DMS114 treated with DMSO at 0.1 percent for 48 hours (cell line): Measurements from ENCODE around the gene C3orf33.
A peak's percentile ranks its signal among the peaks of the same experiment; 100 is the strongest.

Experiments used
- DNase-seq: peaks from one replicate; lab custom pipeline; 2025; ENCODE audit not compliant: unreplicated experiment; lab: John Stamatoyannopoulos, UW

Gene C3orf33

DNA sequence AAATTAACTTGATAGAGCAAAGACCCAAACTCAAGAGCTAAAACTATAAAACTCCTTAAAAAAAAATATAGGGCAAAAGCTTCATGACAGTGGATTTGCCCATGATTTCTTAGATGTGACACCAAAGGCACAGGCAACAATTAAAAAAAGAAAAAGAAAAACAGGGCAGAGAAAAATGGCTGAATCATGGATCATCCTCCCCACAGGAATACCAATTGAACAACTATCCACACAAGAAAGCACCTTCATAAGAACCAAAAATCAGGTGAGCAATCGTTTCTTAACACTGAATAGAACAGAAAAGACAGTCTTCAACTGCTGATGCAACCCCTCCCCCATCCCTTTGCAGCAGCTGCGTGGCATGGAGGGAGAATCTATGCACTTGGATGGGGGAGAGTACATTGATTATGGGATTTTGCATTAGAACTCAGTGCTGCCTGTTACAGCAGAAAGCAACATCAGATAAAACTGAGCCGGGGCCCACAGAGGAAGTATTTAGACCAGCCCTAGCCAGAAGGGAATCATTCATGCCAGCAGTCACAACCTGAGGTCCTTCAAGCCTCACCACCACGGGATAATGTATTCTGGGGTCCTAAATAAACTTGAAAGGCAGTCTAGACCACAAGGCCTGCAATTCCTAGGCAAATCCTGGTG is 15.7 kb downstream of the C3orf33 start:
- no peak for DNase-seq

- no peak for DNase-seq
Observed at GRCh38 chr3:155785662-155786295, 20.3 kb downstream of the C3orf33 start.

DNA sequence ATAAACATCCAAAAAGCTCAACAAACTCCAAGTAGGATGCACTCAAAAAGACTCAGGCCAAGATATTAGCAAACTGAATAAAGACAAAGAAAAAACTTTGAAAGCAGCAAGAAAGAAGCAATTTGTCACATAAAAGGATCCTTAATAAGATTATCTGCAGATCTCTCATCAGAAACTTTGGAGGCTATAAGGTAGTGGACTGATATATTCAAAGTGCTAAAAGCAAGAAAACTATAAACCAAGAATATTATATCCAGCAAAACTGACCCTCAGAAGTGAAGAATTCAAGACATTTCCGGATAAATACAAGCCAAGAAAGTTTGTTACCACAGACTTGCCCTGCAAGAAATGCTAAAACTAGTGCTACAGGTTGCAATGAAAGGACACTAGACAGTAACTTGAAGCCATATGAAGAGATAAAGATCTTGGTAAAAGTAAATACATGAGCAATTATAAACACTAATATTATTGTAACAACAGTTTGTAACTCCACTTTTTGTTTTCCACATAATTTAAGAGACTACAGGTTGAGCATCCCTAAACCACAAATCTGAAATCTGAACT is 23.6 kb downstream of the C3orf33 start:
- no peak for DNase-seq

DNA sequence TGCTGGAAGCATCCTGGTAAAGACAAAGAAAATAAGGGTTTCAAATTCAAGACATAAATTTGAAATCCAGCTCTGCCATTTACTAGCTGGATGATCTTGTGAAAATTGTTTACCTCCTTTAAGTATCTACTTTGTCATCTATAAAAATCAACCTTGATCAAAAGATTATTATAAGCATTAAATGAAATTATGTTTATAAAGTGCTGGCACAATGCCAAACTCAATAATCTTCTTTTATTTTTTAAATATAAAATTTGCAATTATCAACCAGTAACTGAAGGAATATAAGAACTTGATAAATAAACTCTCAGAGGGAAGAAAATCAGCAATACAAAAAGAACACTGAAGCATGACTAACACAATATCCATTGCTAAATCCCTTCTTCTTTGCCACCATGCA is 25.8 kb downstream of the C3orf33 start:
- DNase-seq = no peak

- DNase-seq = no peak
Observed at GRCh38 chr3:155778462-155778861, 27.6 kb downstream of the C3orf33 start.

DNA sequence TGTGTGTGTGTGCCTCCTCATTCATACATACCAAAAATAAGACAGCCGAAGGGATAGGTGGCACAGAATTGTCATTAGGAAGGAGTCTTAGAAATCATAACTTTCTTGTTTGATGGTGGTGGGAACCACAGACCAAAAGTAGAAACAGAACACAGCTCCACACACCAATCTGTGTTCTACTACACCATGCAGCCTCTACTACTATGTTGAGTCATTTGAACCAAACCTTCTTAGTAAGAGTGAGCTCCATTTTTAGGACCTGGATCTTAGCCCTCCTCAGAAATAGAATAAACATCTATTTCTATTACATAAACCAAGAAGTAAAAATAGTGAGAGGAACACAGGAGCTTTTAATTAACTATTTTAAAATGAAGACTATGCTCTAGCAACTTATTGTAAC is 33.3 kb downstream of the C3orf33 start:
- no peak for DNase-seq

GRCh38 chr3:155771126-155771525 is 35.0 kb downstream of the C3orf33 start:
- DNase-seq = no peak

DNA sequence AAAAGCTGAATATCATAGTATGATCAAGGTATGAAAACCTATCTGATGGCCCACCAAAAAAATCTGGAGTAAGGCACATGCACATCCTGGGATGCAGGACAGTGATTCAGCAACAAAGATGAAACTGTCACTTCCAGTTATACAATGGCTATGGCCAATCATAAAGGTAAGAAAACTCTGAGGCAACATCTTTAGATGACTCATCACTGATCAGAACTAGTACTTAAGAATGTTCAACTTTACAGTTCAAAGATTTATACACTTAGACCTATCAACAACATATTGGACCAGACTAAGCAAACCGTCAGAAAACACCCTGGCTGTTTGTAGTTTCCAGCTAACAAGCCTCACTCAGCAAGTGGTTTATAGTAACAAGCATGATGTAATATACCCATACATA is 39.9 kb downstream of the C3orf33 start:
- DNase-seq = no peak

DNA sequence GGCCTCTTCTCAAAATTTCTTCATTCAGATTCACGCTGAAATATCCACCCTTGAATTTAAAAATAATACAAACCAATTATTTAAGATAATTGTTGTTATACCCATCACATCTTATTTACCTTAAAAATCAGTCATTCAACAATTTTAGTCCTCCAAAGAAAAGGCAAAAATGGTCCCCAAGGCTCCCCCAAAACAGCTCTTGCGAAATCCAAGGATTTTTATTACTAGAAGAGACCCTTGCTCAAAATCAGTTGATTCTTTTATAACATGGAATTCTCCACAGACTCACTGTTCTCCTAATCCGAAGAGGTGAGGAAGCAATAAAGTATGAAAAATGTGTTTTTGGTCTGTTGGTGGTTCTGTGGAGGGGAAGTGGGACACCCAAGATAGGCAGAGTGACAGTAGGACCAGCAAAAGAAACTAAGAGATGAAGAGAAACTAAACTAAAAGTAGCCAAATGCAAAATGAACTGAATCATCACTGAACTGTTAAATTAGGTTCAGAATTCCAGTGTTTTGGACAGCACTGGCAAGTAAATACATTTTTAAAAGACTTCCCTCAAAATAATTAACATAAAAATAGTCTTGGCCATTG is 42.1 kb downstream of the C3orf33 start:
- DNase-seq = no peak

GRCh38 chr3:155760653-155761052 is 45.4 kb downstream of the C3orf33 start:
- DNase-seq = no peak

DNA sequence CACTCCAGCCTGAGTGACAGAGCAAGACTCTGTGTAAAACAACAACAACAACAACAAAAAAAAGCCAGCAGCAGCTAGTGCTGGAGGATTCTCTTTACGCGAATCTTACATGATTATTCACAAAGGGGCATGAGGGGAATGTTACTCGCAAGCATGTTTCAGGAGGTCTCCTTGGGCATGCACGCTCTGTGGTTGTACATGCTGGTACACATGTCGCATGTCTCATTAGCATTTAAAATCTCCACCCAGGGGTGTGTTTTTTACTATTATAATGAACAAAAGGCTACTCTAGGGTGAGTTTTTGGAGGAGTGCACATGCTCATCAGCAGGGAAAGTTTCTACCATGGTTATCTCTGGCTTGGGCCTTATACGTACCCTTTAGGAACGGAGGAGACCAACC is 48.5 kb downstream of the C3orf33 start:
- DNase-seq = no peak

DNA sequence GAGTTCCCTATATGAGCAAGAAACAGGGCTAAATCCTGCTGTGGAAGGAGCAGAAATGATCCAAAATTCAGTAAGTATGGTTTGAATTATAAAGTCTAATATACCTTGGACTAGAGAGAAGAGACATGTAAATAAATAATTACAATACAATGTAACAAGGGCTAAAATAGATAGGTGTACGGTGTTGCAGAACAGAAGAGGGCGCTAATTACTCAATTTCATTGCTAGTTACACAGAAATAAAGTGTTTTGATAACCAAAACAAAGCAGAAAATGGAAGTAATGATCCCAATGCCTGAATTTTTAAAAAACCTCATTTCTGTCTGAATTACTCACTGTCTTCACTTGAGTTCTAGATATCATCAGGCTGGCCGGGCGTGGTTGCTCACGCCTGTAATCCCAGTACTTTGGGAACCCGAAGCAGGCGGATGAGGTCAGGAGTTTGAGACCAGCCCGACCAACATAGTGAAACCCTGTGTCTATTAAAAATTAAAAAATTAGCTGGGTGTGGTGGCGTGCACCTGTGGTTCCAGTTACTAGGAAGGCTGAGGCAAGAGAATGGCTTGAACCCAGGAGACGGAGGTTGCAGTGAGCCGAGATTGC is 52.9 kb downstream of the C3orf33 start:
- peak; percentile 52 for DNase-seq

DNA sequence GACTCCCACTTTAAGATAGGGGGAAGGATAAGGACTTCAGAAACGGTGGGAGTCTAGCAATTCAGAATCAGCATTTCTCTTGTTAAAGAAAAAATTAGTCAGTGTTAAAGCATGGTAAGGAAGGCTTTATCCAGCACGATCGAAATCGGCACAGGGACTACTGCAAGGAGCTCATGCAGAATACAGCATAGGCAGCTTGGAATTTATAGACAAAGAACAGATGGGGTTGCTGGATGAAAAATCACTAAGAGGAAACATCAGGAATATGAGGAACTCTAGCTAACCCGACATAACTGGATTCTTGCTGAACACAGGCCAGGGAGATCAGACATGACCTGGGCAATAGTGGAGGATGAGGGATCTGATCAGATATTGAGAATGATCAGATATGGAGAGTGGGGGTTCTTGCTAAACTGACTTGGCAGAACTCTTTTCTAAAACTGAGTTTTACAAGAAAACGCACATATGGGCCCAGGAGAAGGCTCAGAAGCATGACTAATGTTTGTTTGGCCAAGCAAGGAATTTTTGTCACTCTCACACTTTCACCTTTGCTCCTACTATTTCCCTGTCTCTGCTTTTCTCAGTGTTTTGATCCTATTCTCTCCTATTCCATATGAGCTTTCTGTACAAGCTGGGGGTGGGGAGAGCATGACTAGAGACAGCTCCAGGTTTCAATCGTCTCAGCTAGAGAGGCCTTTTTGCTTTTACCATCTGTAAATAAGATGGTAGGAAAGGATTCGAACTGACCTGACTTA is 57.3 kb downstream of the C3orf33 start:
- DNase-seq = no peak

GRCh38 chr3:155747946-155748290 is 58.2 kb downstream of the C3orf33 start:
- DNase-seq = no peak

DNA sequence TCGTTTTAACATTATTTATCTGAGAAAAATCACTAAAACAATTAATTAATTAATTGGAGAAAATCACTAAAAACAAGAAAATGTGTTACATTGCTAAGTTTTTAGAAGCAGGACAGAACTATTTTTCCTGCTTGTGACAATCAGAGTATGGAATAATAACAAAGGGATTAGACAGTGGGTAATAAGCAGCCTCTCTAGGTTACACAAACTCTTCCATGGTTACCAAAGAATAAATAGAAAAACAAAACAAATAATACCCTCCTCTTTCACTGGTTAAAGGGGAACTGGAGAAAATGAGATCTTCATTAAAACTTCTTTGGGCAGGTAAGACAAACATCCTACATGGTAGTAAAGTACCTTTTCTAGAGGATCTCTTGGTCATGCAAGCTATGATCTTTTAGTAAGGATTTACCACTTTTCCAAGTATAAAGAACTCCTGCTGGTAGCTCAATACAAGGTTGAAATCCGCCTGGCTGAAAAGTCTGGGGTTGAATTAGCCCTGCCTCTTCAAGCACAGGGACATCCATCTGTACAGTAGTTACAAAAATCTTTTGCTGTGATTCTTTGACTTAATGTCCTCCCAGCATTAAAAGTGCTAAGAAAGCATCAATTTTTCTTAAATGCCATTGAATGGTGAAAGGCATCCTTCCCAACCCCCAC is 58.7 kb downstream of the C3orf33 start:
- DNase-seq = no peak

GRCh38 chr3:155746703-155747102 is 59.4 kb downstream of the C3orf33 start:
- DNase-seq = no peak

- DNase-seq = no peak
Observed at GRCh38 chr3:155745795-155746550, 60.1 kb downstream of the C3orf33 start.

GRCh38 chr3:155744626-155745324 is 61.3 kb downstream of the C3orf33 start, which contains the start of gene PLCH1:
Gene PLCH1, minus strand, starts transcription at chr3:155745071. Its CDS starts 40,847 bp downstream, at chr3:155704224.
- peak; percentile 23 for DNase-seq

- no peak for DNase-seq
Observed at GRCh38 chr3:155744010-155744625, 62.0 kb downstream of the C3orf33 start.
